ENCODE data around the gene PRSS2.
A peak's percentile ranks its signal among the peaks of the same experiment; 100 is the strongest.

GRCh38 chr7:142760071-142760642, 10.6 kb upstream of the PRSS2 start:
- TF ChIP-seq STAT6 (CRISPR knock-in tag; IDR thresholded peaks at IDR 0.05) (no peak), CHD1 (IDR thresholded peaks at IDR 0.05; ENCODE audit: low read length) (no peak), REST (IDR thresholded peaks at IDR 0.05; ENCODE audit: borderline replicate concordance) (no peak), REST (CRISPR knock-in tag; IDR thresholded peaks at IDR 0.05; ENCODE audit: low read depth) (no peak), JUN (IDR thresholded peaks at IDR 0.05; ENCODE audit: borderline replicate concordance, low read depth, low read length) (0 out of 2 replicates have a peak, but pooled peaks have one; percentile 26), JUN (CRISPR knock-in tag; IDR thresholded peaks at IDR 0.05; ENCODE audit: borderline replicate concordance) (no peak), CBX5 (IDR thresholded peaks at IDR 0.05; ENCODE audit: borderline replicate concordance, low read depth) (no peak), POLR2AphosphoS5 (IDR thresholded peaks at IDR 0.05; ENCODE audit: control insufficient read depth, insufficient read depth, low read depth, low read length) (no peak), EZH2 (IDR thresholded peaks at IDR 0.05; ENCODE audit: borderline replicate concordance, low read depth, low read length) (no peak), MXI1 (IDR thresholded peaks at IDR 0.05; ENCODE audit: low read depth, low read length) (no peak), TBP (optimal IDR thresholded peaks at IDR 0.05; ENCODE audit: low read depth, low read length) (no peak), ZNF780A (CRISPR knock-in tag; IDR thresholded peaks at IDR 0.05) (no peak), ZNF175 (CRISPR knock-in tag; IDR thresholded peaks at IDR 0.05; ENCODE audit: low read depth) (no peak), POLR2A (conservative IDR thresholded peaks at IDR 0.05) (no peak), CTCF (IDR thresholded peaks at IDR 0.05 in 2 of 3, conservative IDR thresholded peaks at IDR 0.05 in 1 of 3; ENCODE audit: insufficient read depth in 2 of 3, low read depth in 1 of 3, low read length in 3 of 3) (no peak)

Data from K562 (cell line).